Tibial nerve (tissue), 4 donors: Measurements from ENCODE around the gene IRX3. TPM values are rescaled to one million over a fixed set of nuclear protein-coding genes. Genes with fewer than 3 reads are reported as not detected.

ENCODE experiments used
- DNase-seq, 2 donors: peaks; one replicate each; pipeline ENCODE4 v3.0.0-alpha.2; 2019; ENCODE audit warnings: low spot score in 2 of 2
- H3K27ac ChIP-seq, 4 donors: fragments of 200-600 bp; sonication (generic) in 3 of 4; one replicate each; pipeline ENCODE4 v1.5.1; 2017 to 2019; ENCODE audit warnings: mild to moderate bottlenecking in 1 of 4
- H3K27me3 ChIP-seq, 2 donors: fragments of 200-600 bp; sonication (generic) in 1 of 2; one replicate each; pipeline versions ENCODE4 v1.5.1 to v1.6.0; 2017 to 2019
- H3K36me3 ChIP-seq, 3 donors: fragments of 200-600 bp; sonication (generic); one replicate each; pipeline ENCODE4 v1.5.1; 2018 to 2019
- H3K4me1 ChIP-seq, 4 donors: fragments of 200-600 bp; sonication (generic) in 3 of 4; one replicate each; pipeline ENCODE4 v1.5.1; 2017 to 2019
- H3K4me3 ChIP-seq, 4 donors: fragments of 200-600 bp; sonication (generic) in 3 of 4; one replicate each; pipeline ENCODE4 v1.5.1; 2017 to 2019; ENCODE audit warnings: mild to moderate bottlenecking in 1 of 4, moderate library complexity in 1 of 4
- H3K9me3 ChIP-seq, 4 donors: fragments of 200-600 bp; sonication (generic) in 3 of 4; one replicate each; pipeline ENCODE4 v1.5.1; 2017 to 2019
- EP300 ChIP-seq, 2 donors: sonication (generic); formaldehyde crosslinking; IDR thresholded peaks; one replicate each; pipeline ENCODE4 v1.6.1; 2017; ENCODE audit warnings: antibody characterized with exemption in 2 of 2, mild to moderate bottlenecking in 1 of 2
- POLR2A ChIP-seq, 2 donors: fragments of 450-650 bp; IDR thresholded peaks; one replicate each; pipeline ENCODE4 v1.6.1; 2017; ENCODE audit warnings: antibody characterized with exemption in 2 of 2, mild to moderate bottlenecking in 2 of 2, moderate library complexity in 2 of 2
- WGBS, 2 donors: methylation state at CpG; one replicate each; pipeline ENCODE4 v1.1.5; 2018; 5-methylcytosine and 5-hydroxymethylcytosine counted together
- total RNA-seq, 4 donors: library from RNA; depleted of rRNA; stranded (reverse); fragments of >200 nt; gene quantifications; one replicate each; pipeline ENCODE4 v1.1.0, GENCODE V29; 2016
- TF ChIP-seq, protein P1 (sequence below), 5 experiments: fragments of 200-600 bp in 3 of 5; fragments of 450-650 bp in 2 of 5; sonication (generic) in 3 of 5; IDR thresholded peaks; one replicate each; pipeline ENCODE4 v1.5.1; 2016 to 2019; ENCODE audit warnings: antibody characterized with exemption in 5 of 5, mild to moderate bottlenecking in 3 of 5, moderate library complexity in 2 of 5

The IRX3 gene
- total RNA-seq, 4 donors from 2014 or later = 1.3 to 10.5 (median 2.0) TPM

DNA sequence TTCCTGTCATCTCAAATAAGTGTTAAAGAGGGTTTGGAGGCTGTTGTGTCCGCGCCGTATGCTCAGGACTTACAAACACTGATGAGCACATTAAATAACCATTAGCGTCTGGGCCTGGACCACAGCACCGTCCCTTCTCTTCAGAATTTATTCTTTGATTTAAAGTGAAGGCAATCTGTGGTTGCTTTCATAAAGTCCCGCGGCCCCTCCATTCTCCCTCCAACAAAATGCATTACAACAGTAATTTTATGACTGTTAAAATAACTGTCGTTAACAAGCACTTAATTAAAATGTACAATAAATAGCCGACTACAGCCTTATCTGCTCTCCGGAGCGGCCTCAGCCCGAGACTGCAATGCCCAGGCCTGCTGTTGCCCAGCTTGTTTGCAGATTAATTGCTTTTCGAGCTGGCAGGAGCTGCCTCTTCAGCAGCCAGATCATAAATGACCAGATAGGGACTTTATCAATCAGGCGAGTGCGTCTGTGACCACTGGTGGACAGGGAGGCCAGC is 30.6 kb upstream of the IRX3 start:
- Histone ChIP-seq H3K4me1 (no peaks in the 10 kb centered on the region), H3K36me3 (no peaks in the 10 kb centered on the region), H3K27ac (no peak overlapping the region), H3K9me3 (peaks cover 0 to 3% (median 0%) of the 10 kb centered on the region in 4 donors), H3K27me3 (no peaks in the 10 kb centered on the region), H3K4me3 (no peak overlapping the region)
- 80 to 83% methylated on average over 15 of the region's 15 CpGs for WGBS, 2 donors
- DNase-seq = no peak
- TF ChIP-seq, protein P1, sequence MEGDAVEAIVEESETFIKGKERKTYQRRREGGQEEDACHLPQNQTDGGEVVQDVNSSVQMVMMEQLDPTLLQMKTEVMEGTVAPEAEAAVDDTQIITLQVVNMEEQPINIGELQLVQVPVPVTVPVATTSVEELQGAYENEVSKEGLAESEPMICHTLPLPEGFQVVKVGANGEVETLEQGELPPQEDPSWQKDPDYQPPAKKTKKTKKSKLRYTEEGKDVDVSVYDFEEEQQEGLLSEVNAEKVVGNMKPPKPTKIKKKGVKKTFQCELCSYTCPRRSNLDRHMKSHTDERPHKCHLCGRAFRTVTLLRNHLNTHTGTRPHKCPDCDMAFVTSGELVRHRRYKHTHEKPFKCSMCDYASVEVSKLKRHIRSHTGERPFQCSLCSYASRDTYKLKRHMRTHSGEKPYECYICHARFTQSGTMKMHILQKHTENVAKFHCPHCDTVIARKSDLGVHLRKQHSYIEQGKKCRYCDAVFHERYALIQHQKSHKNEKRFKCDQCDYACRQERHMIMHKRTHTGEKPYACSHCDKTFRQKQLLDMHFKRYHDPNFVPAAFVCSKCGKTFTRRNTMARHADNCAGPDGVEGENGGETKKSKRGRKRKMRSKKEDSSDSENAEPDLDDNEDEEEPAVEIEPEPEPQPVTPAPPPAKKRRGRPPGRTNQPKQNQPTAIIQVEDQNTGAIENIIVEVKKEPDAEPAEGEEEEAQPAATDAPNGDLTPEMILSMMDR (IDR thresholded peaks at IDR 0.05) = no peak
- TF ChIP-seq EP300 (IDR thresholded peaks at IDR 0.05) (no peak), POLR2A (IDR thresholded peaks at IDR 0.05) (no peak)

DNA sequence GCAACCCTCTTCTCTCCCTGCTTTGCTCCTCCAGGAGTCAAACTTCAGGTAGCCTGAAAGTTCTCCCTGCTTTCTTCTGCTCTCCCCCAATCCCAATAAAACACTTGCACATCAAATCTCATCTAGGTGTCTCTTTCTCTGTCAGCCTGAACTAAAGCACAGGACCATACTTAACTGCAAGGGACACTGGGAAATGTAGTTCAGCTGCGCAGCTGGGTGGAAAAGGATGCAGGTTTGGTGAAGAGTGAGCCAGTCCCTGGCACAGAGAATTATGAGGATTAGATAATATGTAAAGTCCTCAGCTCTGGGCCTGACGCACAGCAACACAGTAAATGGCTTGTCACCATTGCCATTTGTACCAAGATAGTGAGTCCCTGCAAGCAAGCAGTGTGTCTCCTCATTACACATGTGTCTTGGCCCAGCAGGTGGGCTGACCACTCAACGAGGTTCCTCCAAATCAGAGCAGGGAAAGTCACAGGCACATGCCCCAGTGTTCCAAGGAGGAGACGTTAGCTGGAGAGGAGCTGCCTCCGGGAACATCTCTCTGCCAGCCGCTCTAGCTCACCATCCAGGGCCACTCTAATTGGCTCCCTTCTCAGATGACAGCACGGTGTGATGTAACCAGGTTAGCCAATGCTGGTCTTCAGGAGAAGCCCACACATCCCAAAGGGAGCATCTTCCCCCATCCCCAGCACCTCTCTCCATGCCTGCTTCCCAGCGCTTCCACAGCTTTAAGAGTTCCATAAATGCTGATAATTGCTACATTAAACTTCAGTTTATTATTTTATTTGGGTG is 29.7 kb upstream of the IRX3 start:
- H3K4me1 ChIP-seq = no peaks in the 10 kb centered on the region
- H3K27ac ChIP-seq = no peak overlapping the region
- peaks cover 0 to 3% (median 0%) of the 10 kb centered on the region in 4 donors for H3K9me3 ChIP-seq
- TF ChIP-seq, protein P1 (IDR thresholded peaks at IDR 0.05) = no peak
- TF ChIP-seq POLR2A (IDR thresholded peaks at IDR 0.05) (no peak), EP300 (IDR thresholded peaks at IDR 0.05) (no peak)
- no peak overlapping the region for H3K4me3 ChIP-seq
- H3K36me3 ChIP-seq = no peaks in the 10 kb centered on the region
- DNase-seq = no peak
- no peaks in the 10 kb centered on the region for H3K27me3 ChIP-seq
- 84 to 85% methylated on average over 8 of the region's 8 CpGs for WGBS, 2 donors

DNA sequence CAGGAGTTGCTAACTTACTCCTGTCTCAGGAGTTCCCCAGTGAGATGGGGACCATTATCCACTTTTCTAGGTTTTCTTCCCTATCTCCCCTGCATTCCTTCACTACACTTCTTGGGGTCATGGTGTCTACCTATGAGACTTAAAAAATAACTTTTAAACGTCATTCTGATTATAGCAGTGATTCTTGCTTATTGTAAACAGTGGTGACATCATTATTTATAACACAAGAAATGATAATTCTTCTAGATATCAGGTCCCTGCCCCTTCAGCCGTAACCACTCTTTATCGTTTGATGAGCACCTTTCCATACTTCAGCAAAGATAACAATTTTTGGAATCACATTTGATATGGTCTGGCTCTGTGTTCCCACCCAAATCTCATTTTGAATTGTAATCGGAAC is 27.2 kb upstream of the IRX3 start:
- Histone ChIP-seq H3K9me3 (no peaks in the 10 kb centered on the region), H3K36me3 (no peaks in the 10 kb centered on the region), H3K27ac (no peak overlapping the region), H3K27me3 (no peaks in the 10 kb centered on the region), H3K4me3 (no peak overlapping the region), H3K4me1 (no peaks in the 10 kb centered on the region)
- DNase-seq = no peak
- TF ChIP-seq POLR2A (IDR thresholded peaks at IDR 0.05) = no peak
- TF ChIP-seq, protein P1 (IDR thresholded peaks at IDR 0.05) = no peak
- no peak for TF ChIP-seq EP300 (IDR thresholded peaks at IDR 0.05)
- WGBS, 2 donors = 85% methylated on average over 4 of the region's 4 CpGs

DNA sequence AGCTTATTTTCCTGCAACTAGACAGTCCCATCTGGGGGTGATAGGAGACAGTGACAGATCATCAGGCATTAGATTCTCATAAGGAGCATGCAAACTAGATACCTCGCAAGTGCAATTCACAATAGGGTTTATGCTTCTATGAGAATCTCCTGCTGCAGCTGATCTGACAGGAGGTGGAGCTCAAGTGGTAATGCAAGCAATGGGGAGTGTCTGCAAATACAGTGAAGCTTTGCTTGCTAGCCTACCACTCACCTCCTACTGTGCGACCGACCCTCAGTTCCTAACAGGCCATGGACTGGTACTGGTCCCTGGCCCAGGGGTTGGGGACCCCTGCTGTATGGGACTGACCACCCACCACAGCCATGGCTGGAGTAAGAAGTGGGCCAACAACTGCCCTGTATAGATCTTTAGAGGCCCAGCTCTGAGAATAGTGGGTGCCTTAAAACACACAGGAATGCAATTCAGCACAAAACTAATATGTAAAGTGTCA is 26.0 kb upstream of the IRX3 start:
- no peaks in the 10 kb centered on the region for H3K36me3 ChIP-seq
- DNase-seq = no peak
- H3K27ac ChIP-seq = no peak overlapping the region
- H3K4me1 ChIP-seq = no peaks in the 10 kb centered on the region
- TF ChIP-seq POLR2A (IDR thresholded peaks at IDR 0.05) (no peak), EP300 (IDR thresholded peaks at IDR 0.05) (no peak)
- TF ChIP-seq, protein P1 (IDR thresholded peaks at IDR 0.05) = no peak
- no peak overlapping the region for H3K4me3 ChIP-seq
- H3K27me3 ChIP-seq = no peaks in the 10 kb centered on the region
- H3K9me3 ChIP-seq = no peaks in the 10 kb centered on the region
- 93 to 94% methylated on average over 3 of the region's 3 CpGs for WGBS, 2 donors

DNA sequence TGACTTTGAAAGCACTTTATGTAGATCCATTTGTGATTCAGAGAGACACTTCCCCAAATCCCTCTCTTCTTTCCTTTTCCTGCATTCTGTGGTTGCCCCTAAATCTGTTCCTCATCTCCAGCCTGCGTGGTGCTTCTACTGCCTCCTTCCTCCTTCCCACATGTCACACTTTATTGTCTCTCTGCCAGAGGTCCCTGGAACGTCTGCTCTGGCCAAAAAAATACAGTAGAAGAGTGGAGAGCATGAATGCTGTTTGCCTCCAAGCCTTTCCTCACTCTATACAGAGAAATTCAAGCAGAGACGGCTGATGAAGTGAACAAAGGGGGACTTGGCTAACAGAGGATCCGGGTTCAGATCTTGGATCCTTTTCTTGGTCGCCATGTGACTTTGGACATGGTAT is 22.8 kb upstream of the IRX3 start:
- Histone ChIP-seq H3K36me3 (no peaks in the 10 kb centered on the region), H3K9me3 (no peaks in the 10 kb centered on the region), H3K4me1 (no peaks in the 10 kb centered on the region), H3K27ac (no peak overlapping the region), H3K27me3 (peaks cover 0 to 8% of the 10 kb centered on the region in 2 donors), H3K4me3 (no peak overlapping the region)
- DNase-seq = no peak
- WGBS, 2 donors = 50 to 65% methylated on average over 5 of the region's 5 CpGs
- TF ChIP-seq POLR2A (IDR thresholded peaks at IDR 0.05) (no peak), EP300 (IDR thresholded peaks at IDR 0.05) (no peak)
- TF ChIP-seq, protein P1 (IDR thresholded peaks at IDR 0.05) = no peak
